K562 (cell line): ENCODE data around the gene CREB3L2. TPM values are rescaled to one million over a fixed set of nuclear protein-coding genes. Genes with fewer than 3 reads are reported as not detected.
A peak's percentile ranks its signal among the peaks of the same experiment; 100 is the strongest.

ENCODE experiments used
- AFF1 ChIP-seq, 2 experiments: fragments of 450-650 bp; IDR thresholded peaks; 2 replicates each; pipeline ENCODE4 v1.6.1; 2018; ENCODE audit warnings: mild to moderate bottlenecking in 2 of 2, low read depth in 1 of 2; ENCODE audit not compliant: partially characterized antibody in 2 of 2
- ARID3B ChIP-seq: fragments of 250-450 bp; sonication (Bioruptor Pico); IDR thresholded peaks from 2 replicates; pipeline ENCODE4 v1.4.0; 2020; ENCODE audit warnings: borderline replicate concordance
- CREM ChIP-seq: IDR thresholded peaks from 2 replicates; pipeline ENCODE4 v1.6.1; 2014; ENCODE audit warnings: antibody characterized with exemption, low read depth
- CUX1 ChIP-seq: fragments of 200-800 bp; sonication (Bioruptor generic); IDR thresholded peaks from 2 replicates; pipeline ENCODE4 v1.6.1; 2016; ENCODE audit warnings: missing genetic modification characterization, missing compliant biosample characterization
- ELF1 ChIP-seq: fragments of 200-800 bp; sonication (Bioruptor generic); IDR thresholded peaks from 2 replicates; pipeline ENCODE4 v1.6.1; 2016; ENCODE audit warnings: missing genetic modification characterization, missing compliant biosample characterization
- EP300 ChIP-seq: IDR thresholded peaks from 2 replicates; pipeline ENCODE4 v1.6.1; 2012; ENCODE audit warnings: low read length, improper control_type of control experiment
- HNRNPLL ChIP-seq: fragments of 200-400 bp; formaldehyde crosslinking; IDR thresholded peaks from 2 replicates; pipeline ENCODE4 v1.6.1; 2017; ENCODE audit warnings: low read length, low read depth, mild to moderate bottlenecking; ENCODE audit not compliant: poor library complexity, severe bottlenecking
- MAZ ChIP-seq, 2 experiments: fragments of 450-650 bp in 1 of 2; sonication (generic) in 1 of 2; formaldehyde crosslinking; IDR thresholded peaks in 1 of 2; conservative IDR thresholded peaks in 1 of 2; 2 replicates each; pipeline versions ENCODE4 v1.4.0 to v1.5.0; 2020; ENCODE audit warnings: mild to moderate bottlenecking in 1 of 2, missing genetic modification reagents in 1 of 2
- MTF1 ChIP-seq: fragments of 250-450 bp; sonication (Bioruptor Pico); IDR thresholded peaks from 2 replicates; pipeline ENCODE4 v1.9.0; 2021; ENCODE audit warnings: moderate library complexity, mild to moderate bottlenecking, inconsistent platforms, borderline replicate concordance
- SAP30 ChIP-seq: fragments of 200-600 bp; sonication (generic); IDR thresholded peaks from 2 replicates; pipeline ENCODE4 v1.6.1; 2012; ENCODE audit warnings: borderline replicate concordance, low read depth, mild to moderate bottlenecking, moderate library complexity, low read length, control low read depth, inconsistent platforms; ENCODE audit not compliant: insufficient read depth, poor library complexity, severe bottlenecking
- USF1 ChIP-seq: sonication (generic); formaldehyde crosslinking; IDR thresholded peaks from 2 replicates; pipeline ENCODE4 v1.9.0; 2022; ENCODE audit warnings: mild to moderate bottlenecking, missing genetic modification reagents
- ZKSCAN8 ChIP-seq: fragments of 200-800 bp; sonication (Bioruptor generic); IDR thresholded peaks from 2 replicates; pipeline ENCODE4 v1.6.1; 2016; ENCODE audit warnings: missing genetic modification characterization, missing compliant biosample characterization
- ZNF324 ChIP-seq: fragments of 250-450 bp; sonication (Bioruptor Pico); IDR thresholded peaks from 2 replicates; pipeline ENCODE4 v1.4.0; 2020; ENCODE audit warnings: mild to moderate bottlenecking
- ZNF668 ChIP-seq: fragments of 250-450 bp; sonication (Bioruptor Pico); IDR thresholded peaks from 2 replicates; pipeline ENCODE4 v1.8.0; 2022; ENCODE audit warnings: mild to moderate bottlenecking, inconsistent platforms
- ZNF77 ChIP-seq: fragments of 250-450 bp; sonication (Bioruptor Pico); IDR thresholded peaks from 2 replicates; pipeline ENCODE4 v1.5.0; 2020
- polyA plus RNA-seq, 8 experiments: library from polyadenylated mRNA; depleted of rRNA in 4 of 8; stranded (reverse) in 5 of 8; unstranded in 3 of 8; fragments of >200 nt; fragmentation: Nextera tagmentation in 2 of 8; fragmentation: Illumina TruSeq in 1 of 8; extraction: Ambion mirVana in 2 of 8; extraction: Trizol in 1 of 8; gene quantifications; 2 replicates each; pipeline versions ENCODE4 v1.2.1 to v1.2.3, GENCODE V29; 2011 to 2014; ENCODE audit warnings: inconsistent platforms in 1 of 8, missing spikeins in 1 of 8
- total RNA-seq, 7 experiments: library from RNA; depleted of rRNA in 6 of 7; stranded (reverse); fragments of >200 nt in 6 of 7; fragmentation: Illumina TruSeq in 2 of 7; extraction: Trizol in 2 of 7; gene quantifications; 2 replicates each; pipeline versions ENCODE4 v1.2.1 to v1.2.3, GENCODE V29; 2011 to 2021; ENCODE audit warnings: low replicate concordance in 1 of 7

Gene CREB3L2
- total and polyA plus RNA-seq, 9 of the 15 experiments (the other 6 are each of a cell fraction or from before 2014, with no cell fraction given) = 7.1 to 45.6 (median 15.8) TPM

GRCh38 chr7:137996386-137996851 lies 5.5 kb downstream of the CREB3L2 start (continued):
- TF ChIP-seq ARID3B (CRISPR knock-in tag) (no peak), AFF1 (IDR thresholded peaks at IDR 0.05; ENCODE audit: low read depth in 1 of 2, partially characterized antibody in 2 of 2) (no peak), HNRNPLL (no peak), ELF1 (tag) (0 out of 2 replicates have a peak, but pooled peaks have one; percentile 10), USF1 (CRISPR knock-in tag) (peak; percentile 85), ZNF668 (CRISPR knock-in tag) (no peak), MTF1 (CRISPR knock-in tag) (no peak), MAZ (CRISPR knock-in tag; conservative IDR thresholded peaks at IDR 0.05 in 1 of 2, IDR thresholded peaks at IDR 0.05 in 1 of 2) (peak; percentile 17 to 28; a peak in 1 of 4 replicates), ZKSCAN8 (no peak), ZNF77 (CRISPR knock-in tag) (no peak), SAP30 (no peak), ZNF324 (CRISPR knock-in tag) (no peak), EP300 (peak; percentile 37; the same call in 1 of the 2 replicates), CUX1 (CRISPR knock-in tag) (no peak), CREM (0 out of 2 replicates have a peak, but pooled peaks have one; percentile 29)
